ENCODE measurements around the gene RAB3IL1. TPM values are rescaled to one million over a fixed set of nuclear protein-coding genes. Genes with fewer than 3 reads are reported as not detected.

Gene RAB3IL1
- total RNA-seq, 2 donors from 2014 or later, result 9.7 to 14.9 TPM

GRCh38 chr11:61900251-61900650, 17.1 kb downstream of the RAB3IL1 start:
- 89 to 95% methylated on average over 12 to 17 of the region's 17 CpGs for WGBS, 2 experiments (ENCODE audit: insufficient coverage in 1 of 2, insufficient read length in 1 of 2)
- Mint-ChIP-seq H3K4me3 (no peak overlapping the region), H3K27ac (no peak overlapping the region), H3K4me1 (peaks cover 6% of the 10 kb centered on the region), H3K27me3 (ENCODE audit: insufficient read depth) (no peaks in the 10 kb centered on the region), H3K9me3 (no peaks in the 10 kb centered on the region), H3K36me3 (ENCODE audit: low read depth) (peaks cover 4% of the 10 kb centered on the region)
- DNase-seq, result no peak
- Histone ChIP-seq H3K27ac (ENCODE audit: low read depth, low read length) (no peak overlapping the region), H3K9me3 (ENCODE audit: control insufficient read depth, low read length) (no peaks in the 10 kb centered on the region), H3K27me3 (ENCODE audit: control insufficient read depth, insufficient read depth, low read length, poor library complexity, severe bottlenecking) (no peaks in the 10 kb centered on the region), H3K9ac (ENCODE audit: extremely low read depth, low read length, poor library complexity, severe bottlenecking) (no peak overlapping the region), H3K4me3 (ENCODE audit: low read length) (no peak overlapping the region), H3K4me1 (ENCODE audit: control insufficient read depth, insufficient read depth, low read length) (no peaks in the 10 kb centered on the region), H3K36me3 (ENCODE audit: control insufficient read depth, insufficient read depth, low read length) (no peaks in the 10 kb centered on the region)
- TF ChIP-seq, protein P1, sequence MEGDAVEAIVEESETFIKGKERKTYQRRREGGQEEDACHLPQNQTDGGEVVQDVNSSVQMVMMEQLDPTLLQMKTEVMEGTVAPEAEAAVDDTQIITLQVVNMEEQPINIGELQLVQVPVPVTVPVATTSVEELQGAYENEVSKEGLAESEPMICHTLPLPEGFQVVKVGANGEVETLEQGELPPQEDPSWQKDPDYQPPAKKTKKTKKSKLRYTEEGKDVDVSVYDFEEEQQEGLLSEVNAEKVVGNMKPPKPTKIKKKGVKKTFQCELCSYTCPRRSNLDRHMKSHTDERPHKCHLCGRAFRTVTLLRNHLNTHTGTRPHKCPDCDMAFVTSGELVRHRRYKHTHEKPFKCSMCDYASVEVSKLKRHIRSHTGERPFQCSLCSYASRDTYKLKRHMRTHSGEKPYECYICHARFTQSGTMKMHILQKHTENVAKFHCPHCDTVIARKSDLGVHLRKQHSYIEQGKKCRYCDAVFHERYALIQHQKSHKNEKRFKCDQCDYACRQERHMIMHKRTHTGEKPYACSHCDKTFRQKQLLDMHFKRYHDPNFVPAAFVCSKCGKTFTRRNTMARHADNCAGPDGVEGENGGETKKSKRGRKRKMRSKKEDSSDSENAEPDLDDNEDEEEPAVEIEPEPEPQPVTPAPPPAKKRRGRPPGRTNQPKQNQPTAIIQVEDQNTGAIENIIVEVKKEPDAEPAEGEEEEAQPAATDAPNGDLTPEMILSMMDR (conservative IDR thresholded peaks at IDR 0.05), result no peak

GRCh38 chr11:61899146-61899841, 18.1 kb downstream of the RAB3IL1 start:
- H3K4me1 Mint-ChIP-seq, result no peaks in the 10 kb centered on the region
- H3K27ac Mint-ChIP-seq, result no peak overlapping the region
- 60 to 71% methylated on average over 13 to 27 of the region's 27 CpGs for WGBS, 2 experiments (ENCODE audit: insufficient coverage in 1 of 2, insufficient read length in 1 of 2)

DNA sequence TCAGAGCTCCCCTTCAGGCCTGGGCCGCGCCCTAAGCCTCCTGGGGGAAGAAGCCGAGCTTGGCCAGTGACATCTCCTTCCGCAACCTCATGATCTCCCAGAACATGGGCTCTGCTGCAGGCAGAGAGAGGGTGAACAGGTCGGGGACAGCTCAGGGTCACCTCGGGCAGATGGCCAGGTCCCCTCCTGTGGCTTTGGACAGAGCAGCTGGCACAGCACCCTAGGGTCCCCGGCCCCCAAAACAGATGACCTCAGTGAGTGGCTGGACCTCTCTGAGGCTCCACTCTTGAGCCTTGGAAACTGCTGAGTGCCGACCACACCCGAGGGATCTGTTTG, 19.2 kb downstream of the RAB3IL1 start:
- Mint-ChIP-seq H3K4me1 (no peaks in the 10 kb centered on the region), H3K36me3 (ENCODE audit: low read depth) (peaks cover 4% of the 10 kb centered on the region), H3K9me3 (no peaks in the 10 kb centered on the region), H3K27ac (no peak overlapping the region), H3K27me3 (ENCODE audit: insufficient read depth) (no peaks in the 10 kb centered on the region), H3K4me3 (no peak overlapping the region)
- H3K36me3 ChIP-seq (ENCODE audit: control insufficient read depth, insufficient read depth, low read length), result no peaks in the 10 kb centered on the region
- H3K4me3 ChIP-seq (ENCODE audit: low read length), result no peak overlapping the region
- no peak overlapping the region for H3K27ac ChIP-seq (ENCODE audit: low read depth, low read length)
- peaks cover 2% of the 10 kb centered on the region for H3K27me3 ChIP-seq (ENCODE audit: control insufficient read depth, insufficient read depth, low read length, poor library complexity, severe bottlenecking)
- H3K4me1 ChIP-seq (ENCODE audit: control insufficient read depth, insufficient read depth, low read length), result no peaks in the 10 kb centered on the region
- H3K9ac ChIP-seq (ENCODE audit: extremely low read depth, low read length, poor library complexity, severe bottlenecking), result no peak overlapping the region
- DNase-seq, result no peak
- 90 to 92% methylated on average over 5 to 9 of the region's 9 CpGs for WGBS, 2 experiments (ENCODE audit: insufficient coverage in 1 of 2, insufficient read length in 1 of 2)
- no peaks in the 10 kb centered on the region for H3K9me3 ChIP-seq (ENCODE audit: control insufficient read depth, low read length)
- TF ChIP-seq, protein P1 (conservative IDR thresholded peaks at IDR 0.05), result no peak

More at GRCh38 chr11:61899146-61899841, 18.1 kb downstream of the RAB3IL1 start:
- DNase-seq, result peak; percentile 99
- H3K9me3 ChIP-seq (ENCODE audit: control insufficient read depth, low read length), result no peaks in the 10 kb centered on the region
- Mint-ChIP-seq H3K9me3 (no peaks in the 10 kb centered on the region), H3K27me3 (ENCODE audit: insufficient read depth) (no peaks in the 10 kb centered on the region), H3K4me3 (no peak overlapping the region), H3K36me3 (ENCODE audit: low read depth) (peaks cover 4% of the 10 kb centered on the region)
- peak overlapping the region; percentile 1 for H3K27ac ChIP-seq (ENCODE audit: low read depth, low read length)
- TF ChIP-seq, protein P1 (conservative IDR thresholded peaks at IDR 0.05), result peak; percentile 100
- no peak overlapping the region for H3K4me3 ChIP-seq (ENCODE audit: low read length)
- no peak overlapping the region for H3K9ac ChIP-seq (ENCODE audit: extremely low read depth, low read length, poor library complexity, severe bottlenecking)
- no peaks in the 10 kb centered on the region for H3K36me3 ChIP-seq (ENCODE audit: control insufficient read depth, insufficient read depth, low read length)
- no peaks in the 10 kb centered on the region for H3K4me1 ChIP-seq (ENCODE audit: control insufficient read depth, insufficient read depth, low read length)
- H3K27me3 ChIP-seq (ENCODE audit: control insufficient read depth, insufficient read depth, low read length, poor library complexity, severe bottlenecking), result no peaks in the 10 kb centered on the region

All from endodermal cell (in vitro differentiated cells).